HFF-Myc (cell line): ENCODE measurements around the gene MNAT1.

ENCODE experiments used
- DNase-seq: peaks from one replicate; pipeline ENCODE4 v3.0.0-alpha.2; 2011; ENCODE audit warnings: low read depth; ENCODE audit errors: extremely low read depth
- H3K4me3 ChIP-seq: replicated peaks from 2 replicates; pipeline ENCODE4 v1.5.1; 2011; ENCODE audit warnings: low read depth, mild to moderate bottlenecking, control low read depth, low read length
- TF ChIP-seq, protein P1 (sequence below): IDR thresholded peaks from 2 replicates; pipeline ENCODE4 v1.5.1; 2012; ENCODE audit warnings: mild to moderate bottlenecking, low read depth, low read length, control low read depth; ENCODE audit errors: missing control alignments

The MNAT1 gene

DNA sequence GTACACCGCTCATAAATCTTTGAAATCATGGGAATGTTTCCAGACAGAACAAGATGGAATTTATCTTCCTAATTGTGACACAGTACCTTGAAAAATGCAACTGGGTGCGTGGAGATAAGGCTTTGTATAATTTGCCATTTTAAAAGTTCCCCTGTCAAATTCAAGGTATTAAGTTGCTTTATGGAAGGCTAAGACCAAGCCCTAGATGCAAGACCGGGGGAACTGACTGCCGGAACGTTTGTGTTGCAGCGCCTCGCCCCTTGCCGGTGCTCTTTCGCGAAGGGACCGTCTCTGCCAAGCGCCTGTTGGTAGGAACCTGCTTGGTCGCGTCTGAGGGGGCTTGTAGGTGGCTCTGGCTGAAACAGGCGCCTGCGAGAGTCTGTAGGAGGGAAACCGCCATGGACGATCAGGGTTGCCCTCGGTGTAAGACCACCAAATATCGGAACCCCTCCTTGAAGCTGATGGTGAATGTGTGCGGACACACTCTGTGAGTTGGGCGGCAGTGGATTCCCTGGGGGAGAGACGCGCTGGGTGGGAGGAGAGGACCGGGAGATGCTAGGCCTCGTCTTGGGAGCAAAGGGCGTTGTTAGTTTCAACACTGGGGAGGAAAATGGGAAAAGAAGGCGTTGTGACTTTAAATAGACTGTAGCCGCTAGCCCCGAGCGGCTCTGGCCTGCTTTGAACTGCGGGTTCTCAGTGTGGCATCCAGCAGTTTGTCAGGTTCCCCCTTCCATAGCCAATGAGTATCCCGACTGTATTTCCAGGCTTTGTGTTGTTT lies at the start of gene MNAT1:
TSS of gene MNAT1 (plus strand) at position 297 of the 778 bp plus-strand sequence. CDS start at position 399, 102 bp downstream.
- TF ChIP-seq, protein P1, sequence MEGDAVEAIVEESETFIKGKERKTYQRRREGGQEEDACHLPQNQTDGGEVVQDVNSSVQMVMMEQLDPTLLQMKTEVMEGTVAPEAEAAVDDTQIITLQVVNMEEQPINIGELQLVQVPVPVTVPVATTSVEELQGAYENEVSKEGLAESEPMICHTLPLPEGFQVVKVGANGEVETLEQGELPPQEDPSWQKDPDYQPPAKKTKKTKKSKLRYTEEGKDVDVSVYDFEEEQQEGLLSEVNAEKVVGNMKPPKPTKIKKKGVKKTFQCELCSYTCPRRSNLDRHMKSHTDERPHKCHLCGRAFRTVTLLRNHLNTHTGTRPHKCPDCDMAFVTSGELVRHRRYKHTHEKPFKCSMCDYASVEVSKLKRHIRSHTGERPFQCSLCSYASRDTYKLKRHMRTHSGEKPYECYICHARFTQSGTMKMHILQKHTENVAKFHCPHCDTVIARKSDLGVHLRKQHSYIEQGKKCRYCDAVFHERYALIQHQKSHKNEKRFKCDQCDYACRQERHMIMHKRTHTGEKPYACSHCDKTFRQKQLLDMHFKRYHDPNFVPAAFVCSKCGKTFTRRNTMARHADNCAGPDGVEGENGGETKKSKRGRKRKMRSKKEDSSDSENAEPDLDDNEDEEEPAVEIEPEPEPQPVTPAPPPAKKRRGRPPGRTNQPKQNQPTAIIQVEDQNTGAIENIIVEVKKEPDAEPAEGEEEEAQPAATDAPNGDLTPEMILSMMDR = no peak
- peak; percentile 54 for DNase-seq
- peak within 1 kb of the TSS; percentile 96 for H3K4me3 ChIP-seq

DNA sequence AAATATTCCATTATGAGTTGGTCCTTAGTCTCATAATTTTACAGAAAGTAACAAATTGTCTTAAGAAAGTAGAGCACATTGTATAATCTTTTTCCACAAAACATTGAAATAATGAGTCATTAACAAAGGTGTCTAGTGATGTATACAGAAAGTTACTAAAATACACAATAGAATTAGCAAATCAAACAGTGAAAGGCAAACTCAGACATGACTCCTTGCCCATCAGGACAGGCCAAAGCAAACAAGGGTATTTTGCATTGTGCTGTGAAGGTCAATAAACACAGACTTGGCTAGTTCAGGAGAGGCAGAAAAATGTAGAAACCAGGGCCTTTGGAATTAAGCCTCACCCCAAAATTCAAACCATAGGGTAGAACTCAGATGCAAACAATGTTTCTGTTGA lies 47.7 kb upstream of the MNAT1 start:
- no peak for DNase-seq
- H3K4me3 ChIP-seq = no peak overlapping the region
- TF ChIP-seq, protein P1 = no peak

DNA sequence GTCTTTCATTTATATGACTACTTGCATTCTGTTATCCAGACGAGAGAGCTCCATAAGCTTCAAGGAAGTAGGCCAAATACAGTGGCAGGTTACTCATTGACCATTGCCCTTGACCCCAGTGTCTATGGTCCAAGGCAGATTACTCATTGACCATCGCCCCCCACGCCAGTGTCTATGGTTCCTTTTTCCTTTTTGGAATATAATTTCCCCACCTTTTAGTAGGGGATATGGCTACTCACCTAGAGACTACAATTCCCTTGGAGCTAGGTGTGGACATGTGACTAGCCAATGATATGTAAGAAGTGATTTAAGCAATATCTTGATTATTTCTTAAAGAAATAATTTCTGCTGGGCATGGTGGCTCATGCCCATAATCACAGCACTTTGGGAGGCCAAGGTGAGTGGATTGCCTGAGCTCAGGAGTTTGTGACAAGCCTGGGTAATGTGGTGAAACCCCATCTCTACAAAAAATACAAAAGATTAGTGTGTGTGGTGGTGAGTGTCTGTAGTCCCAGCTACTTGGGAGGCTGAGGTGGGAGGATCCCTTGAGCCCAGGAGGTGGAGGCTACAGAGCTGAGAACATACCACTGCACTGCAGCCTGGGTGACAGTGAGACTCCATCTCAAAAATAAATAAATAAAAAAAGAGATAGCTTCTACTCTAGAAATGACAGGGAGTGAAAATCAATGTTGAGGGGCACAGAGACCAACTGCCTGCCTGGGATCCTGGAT lies 43.0 kb upstream of the MNAT1 start:
- TF ChIP-seq, protein P1 = no peak
- H3K4me3 ChIP-seq = no peak overlapping the region
- DNase-seq = no peak

- TF ChIP-seq, protein P1 = no peak
- no peak overlapping the region for H3K4me3 ChIP-seq
- no peak for DNase-seq
Measured at GRCh38 chr14:60695327-60695726, 39.2 kb upstream of the MNAT1 start.

GRCh38 chr14:60700598-60700997 lies 34.0 kb upstream of the MNAT1 start:
- DNase-seq = no peak
- H3K4me3 ChIP-seq = no peak overlapping the region
- TF ChIP-seq, protein P1 = no peak

GRCh38 chr14:60705100-60705499 lies 29.5 kb upstream of the MNAT1 start:
- DNase-seq = no peak
- H3K4me3 ChIP-seq = no peak overlapping the region
- TF ChIP-seq, protein P1 = no peak
